GM19463 (cell line): ENCODE results near the gene SNAP91.
A peak's percentile ranks its signal among the peaks of the same experiment; 100 is the strongest.
"Not testable (repeated sequence)": the region's sequence is repeated elsewhere in the genome, so short reads cannot be mapped to it uniquely, and the experiment has no call there.

Experiments
- ATAC-seq: cut with Tn5 transposase; IDR thresholded peaks from one replicate; pipeline ENCODE4 v1.9.1; 2021; ENCODE audit warnings: mild to moderate bottlenecking, moderate library complexity; ENCODE audit not compliant: unreplicated experiment

SNAP91 gene

DNA sequence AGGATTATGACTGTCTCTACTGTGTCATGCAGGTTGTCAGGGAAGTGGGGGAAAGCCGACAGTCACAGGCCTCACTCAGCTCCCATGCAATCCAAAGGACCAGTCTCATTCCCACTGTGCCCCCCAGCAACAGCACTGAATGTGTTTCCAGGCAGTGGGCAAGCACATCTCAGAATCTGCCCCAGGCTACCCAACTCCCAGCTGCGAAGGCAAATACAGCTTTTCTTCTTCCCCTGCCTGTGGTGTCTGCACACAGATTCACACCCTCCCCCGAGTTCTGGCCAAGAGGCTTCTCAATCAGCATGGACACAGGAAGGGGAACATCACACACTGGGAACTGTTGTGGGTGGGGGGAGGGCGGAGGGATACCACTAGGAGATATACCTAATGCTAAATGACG lies 75.3 kb downstream of the SNAP91 start:
- no peak for ATAC-seq

DNA sequence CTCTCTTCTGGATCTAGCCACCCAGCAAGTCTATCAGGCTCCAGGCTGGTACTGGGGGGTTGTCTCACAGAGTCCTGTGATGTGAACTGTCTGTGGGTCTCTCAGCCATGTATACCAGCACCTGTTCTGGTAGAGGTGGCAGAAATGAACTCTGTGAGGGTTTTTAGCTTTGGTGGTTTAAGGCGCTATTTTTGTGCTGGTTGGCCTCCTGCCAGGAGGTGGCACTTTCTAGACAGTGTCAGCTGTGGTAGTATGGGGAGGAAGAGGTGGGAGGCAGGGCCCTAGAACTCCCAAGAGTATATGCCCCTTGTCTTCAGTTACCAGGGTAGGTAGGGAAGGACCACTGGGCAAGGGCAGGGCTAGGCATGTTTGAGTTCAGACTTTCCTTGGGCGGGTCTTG lies 75.8 kb downstream of the SNAP91 start:
- peak; percentile 44 for ATAC-seq

DNA sequence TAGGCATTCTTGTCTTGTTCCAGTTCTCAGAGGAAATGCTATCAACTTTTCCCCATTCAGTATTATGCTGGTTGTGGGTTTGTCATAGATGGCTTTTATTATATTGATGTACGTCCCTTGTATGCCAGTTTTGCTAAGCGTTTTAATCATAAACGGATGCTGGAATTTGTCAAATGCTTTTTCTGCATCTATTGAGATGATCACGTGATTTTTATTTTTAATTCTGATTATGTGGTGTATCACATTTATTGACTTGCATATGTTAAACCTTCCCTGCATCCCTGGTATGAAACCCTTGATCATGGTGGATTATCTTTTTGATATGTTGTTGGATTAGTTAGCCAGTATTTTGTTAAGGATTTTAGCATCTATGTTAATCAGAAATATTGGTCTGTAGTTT lies 79.0 kb downstream of the SNAP91 start:
- not testable (repeated sequence) for ATAC-seq

DNA sequence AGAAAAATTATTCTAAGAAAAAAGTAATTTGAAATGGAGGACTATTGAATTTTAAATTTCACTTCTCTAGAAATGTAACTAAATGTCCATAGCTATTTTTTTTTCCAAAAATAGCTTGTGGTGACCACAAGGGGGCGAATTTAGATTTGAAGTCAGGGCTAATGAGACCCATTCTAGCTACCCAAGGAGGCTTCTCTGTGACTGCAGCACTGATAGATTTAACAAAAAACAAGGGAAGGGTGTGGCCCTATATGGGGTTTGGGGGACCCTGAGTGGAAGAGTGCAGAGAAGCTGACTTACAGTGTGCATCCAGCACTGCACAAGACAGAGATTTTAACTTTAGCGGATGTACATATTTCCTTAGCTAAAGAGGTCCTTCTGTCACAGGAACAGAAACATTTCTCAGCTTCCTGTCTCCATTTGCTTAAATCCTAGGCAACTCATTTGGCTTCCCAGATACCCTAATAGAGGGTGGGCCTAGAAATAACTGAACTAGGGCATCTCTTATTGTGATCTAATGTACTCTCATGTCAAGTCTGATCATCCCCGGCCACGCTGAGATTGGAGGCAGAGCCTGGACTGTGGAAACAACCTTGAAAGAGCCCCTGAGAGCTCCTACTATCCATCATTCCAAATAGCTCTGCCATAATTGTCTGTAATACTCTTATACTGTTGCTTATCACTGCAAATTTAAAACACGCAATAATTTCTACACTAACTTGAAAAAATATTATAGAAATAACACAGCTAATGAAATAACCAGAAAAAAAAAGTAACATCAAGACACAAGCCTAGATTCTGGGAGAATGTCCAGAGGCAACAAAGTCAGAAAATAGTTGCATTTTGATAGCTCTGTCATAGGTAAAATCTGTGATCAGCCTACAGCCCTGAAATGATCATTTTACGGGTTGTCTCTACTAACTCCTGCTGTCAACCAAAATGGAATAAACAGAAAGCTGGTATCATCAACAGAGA lies 93.6 kb downstream of the SNAP91 start:
- ATAC-seq, result peak; percentile 58

DNA sequence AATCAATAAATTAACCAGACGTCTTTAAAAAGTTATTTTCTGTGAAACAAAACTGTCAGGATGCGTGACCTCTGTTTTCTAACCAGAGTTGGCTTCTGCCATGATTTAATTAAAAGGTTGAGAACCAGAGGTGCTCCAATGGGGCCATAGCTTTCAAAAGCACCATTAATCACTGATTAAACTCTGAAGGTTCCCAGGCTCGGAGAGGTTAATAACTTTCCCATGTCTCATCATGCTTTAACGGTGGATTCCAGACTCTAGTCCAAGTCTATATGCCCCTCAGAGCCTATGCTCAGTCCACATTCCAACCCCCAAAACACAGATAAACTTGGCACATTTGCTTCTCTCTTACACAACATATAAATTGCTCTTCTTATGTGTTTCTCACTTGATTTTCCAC lies 95.5 kb downstream of the SNAP91 start:
- no peak for ATAC-seq

DNA sequence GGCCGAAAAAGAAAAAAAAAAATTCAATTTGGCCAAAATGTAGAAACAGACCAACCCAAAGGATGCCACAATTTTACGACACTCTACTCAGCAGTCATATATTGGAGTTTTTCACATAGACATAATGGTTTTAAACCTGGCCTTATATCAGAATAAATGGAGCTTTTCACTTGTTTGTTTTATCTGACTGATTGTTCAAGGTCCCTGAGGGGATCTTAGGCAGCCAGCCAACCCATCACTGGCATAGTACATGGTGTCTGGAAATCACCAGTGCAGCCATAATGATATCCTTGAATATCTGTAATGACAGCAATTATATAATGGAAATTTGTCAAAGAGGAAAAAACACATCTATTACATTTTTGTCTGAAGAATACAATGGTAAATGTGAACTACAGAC lies 99.7 kb downstream of the SNAP91 start:
- ATAC-seq, result no peak

DNA sequence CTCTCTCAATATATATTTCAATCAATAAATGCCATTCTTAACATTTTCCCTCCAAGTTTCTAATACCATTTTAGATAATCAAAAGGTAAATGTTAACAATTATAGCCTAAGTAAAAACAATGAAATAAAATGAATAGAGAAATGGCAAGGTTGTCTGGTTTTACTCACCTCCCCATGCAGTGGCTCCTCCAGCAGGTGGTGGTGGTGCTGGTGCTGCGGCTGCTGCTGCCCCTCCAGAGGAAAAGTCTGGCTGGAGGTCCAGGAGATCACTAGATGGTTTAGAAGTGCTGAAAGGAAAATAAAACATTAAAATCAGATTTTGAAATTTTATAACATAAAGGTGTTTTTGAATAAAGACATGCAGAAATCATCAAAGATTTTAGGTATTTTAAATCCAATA lies 103.4 kb downstream of the SNAP91 start:
- ATAC-seq, result no peak

DNA sequence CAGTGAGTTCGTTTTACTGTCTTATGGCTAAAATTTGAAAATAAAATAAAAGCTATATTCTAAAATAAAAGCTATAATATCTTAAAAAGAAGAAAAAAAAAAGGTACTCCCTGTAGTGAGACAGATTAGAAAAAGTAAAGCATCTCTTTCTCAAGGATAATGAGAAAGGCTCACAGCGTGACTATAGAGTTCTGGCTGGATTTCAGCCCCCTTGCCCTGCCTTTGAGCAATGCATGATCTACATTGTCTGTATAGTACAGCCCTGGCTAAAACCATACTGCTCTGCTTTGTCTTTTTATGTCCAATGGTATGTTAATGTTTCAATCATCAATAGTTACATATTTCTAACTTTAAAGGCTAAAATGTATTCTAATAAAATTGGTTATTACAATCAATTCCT lies 105.3 kb downstream of the SNAP91 start:
- no peak for ATAC-seq

DNA sequence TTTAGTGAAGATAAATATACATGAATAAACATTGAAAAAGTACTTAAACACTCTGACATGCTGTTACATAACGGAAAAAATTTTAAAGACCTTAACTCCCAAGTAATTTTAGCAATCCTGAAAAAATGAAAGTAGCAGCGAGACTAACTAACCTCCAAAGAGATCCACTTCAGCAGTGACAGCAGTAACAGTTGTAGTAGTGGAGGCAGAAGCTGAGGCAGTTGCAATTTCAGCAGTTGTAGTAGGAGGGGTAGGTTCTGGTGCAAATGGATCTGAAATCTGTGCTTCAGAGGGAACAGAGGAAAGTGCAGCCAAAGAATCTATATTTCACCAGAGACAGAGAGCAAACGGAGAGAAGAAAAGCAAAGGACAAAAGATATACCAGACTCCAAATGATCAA lies 107.8 kb downstream of the SNAP91 start:
- ATAC-seq, result no peak

DNA sequence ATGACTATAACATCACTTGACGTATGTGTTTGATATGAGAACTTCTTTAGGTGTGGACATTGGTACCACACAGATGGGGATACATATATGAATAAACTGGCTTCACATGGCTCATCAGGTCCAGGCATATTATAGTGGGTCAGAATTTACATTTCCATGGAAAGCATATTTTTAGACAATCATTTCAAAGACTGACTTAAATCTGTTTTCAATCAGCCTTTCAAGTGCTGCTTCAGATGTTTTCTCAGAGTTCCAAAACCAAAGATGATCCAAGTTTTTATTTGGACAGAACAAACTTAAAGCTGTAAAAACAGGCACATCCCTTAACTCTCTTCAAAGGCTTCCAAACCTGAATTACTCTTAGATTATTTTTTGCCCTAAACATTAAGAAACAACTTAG lies 108.4 kb downstream of the SNAP91 start:
- ATAC-seq, result no peak

DNA sequence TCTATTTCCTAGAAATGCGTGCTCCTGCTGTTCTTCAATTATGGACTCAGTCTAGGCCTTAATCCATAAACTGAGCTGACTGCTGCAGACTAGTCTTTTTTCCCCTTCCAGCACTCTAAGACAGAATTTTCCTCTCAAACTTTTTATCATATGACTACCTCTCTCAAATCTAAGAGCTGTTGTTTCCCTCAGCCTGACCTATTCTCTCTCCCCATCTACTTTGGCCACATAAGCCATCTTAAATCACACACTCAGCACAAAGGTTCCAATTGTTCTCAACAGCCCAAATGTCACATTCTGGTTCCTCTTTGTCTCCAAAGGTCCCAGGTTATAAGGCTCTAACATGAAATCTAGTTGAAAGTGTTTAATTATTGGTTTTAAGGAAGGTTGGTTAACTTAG lies 111.4 kb downstream of the SNAP91 start:
- no peak for ATAC-seq

DNA sequence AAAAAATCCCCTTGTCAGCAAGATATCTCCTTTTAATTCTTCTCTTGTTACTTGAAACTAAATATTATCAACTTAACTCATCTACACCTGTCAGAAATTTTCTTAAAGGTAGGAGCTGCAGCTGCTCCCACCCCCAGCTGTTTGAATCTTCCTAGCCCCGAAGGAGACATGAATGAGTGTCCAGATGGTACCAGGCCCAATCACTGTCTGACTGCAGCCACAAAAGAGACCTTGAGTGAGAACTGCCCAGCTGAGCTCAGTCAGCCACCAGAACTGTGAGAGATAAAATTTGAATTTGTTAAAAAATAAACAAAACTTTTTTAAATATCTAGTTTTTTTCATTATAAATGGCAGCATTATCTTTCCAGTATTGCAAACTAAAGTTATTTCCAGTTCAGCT lies 111.8 kb downstream of the SNAP91 start:
- no peak for ATAC-seq

DNA sequence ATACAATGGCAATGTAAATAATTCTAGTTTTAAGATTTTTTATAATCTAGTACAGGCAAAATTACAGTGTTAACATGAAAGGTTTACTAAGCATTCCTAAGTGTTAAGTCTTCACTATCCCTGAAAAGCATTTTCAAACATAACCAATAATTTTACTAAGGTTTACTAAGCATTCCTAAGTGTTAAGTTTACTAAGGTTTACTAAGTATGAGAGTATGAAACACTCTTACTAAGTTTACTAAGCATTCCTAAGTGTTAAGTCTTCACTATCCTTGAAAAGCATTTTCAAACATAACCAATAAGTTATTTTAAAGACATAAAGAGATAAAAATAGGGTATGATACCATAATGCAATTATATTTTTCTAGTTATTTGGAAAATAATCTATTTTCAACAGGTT lies 114.0 kb downstream of the SNAP91 start:
- ATAC-seq, result no peak

DNA sequence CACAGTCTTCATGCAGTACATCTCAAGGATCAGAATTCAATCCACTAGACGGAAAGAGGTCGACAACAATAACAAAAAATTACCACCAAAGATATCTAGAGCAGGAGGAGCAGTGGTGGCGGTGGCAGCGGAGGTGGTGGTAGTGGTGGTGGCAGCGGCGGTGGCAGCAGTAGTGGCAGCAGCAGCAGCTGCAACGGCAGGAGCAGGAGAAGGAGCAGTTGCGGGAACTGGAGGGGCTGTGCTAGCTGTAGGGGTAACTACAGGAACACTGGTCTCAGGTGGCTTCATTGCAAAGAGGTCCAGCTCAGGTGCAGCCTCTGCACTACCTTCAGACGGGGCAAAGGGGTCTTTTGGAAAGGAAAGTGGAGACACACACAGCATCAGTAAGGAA lies 115.5 kb downstream of the SNAP91 start:
- no peak for ATAC-seq

DNA sequence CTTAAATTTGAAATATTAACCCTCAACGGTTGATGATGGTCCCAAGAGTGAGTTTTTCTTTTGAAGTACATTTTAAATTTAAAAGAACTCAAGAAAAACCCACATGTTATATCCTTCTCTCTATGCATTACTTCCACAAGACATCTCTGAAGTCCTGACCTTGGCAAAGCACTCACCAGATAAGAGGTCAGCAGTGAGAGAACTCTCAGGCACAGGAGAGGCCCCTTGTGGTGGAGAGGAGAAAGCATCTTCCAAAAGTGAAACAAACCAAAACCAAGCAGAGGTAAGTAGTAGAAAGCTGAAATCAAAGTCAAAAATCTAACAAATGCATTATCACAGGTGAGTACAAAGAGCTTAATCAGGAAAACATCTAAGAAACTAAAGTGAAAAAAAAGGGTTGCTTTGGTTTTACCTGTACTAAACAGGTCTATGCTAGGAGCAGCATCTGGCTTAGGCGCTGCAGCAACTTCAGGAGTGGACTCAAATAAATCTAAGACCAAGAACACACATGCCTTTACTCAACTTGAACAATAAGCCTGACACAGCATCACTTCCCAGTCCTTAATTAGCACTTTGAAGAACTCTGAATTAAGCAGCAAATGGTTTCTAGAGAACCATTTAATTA lies 116.0 kb downstream of the SNAP91 start:
- ATAC-seq, result peak; percentile 96

DNA sequence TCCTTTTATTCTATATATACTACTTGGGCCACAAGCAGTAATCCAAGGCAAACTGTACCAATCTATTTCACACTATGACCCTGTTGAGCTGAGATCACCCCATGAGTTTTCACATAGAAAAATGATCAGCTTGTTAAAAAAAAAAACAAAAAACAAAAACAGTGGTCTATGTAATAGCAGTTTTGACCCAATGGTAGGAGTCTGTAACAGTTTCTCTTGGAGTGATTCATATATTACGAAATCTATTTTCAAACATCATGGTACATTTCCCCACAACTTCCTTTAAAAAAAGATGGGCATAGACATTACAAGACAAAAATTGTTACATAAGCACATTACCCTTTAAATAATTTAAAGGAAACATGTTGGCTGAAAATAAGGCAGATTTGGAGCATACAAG lies 118.5 kb downstream of the SNAP91 start:
- ATAC-seq, result no peak

DNA sequence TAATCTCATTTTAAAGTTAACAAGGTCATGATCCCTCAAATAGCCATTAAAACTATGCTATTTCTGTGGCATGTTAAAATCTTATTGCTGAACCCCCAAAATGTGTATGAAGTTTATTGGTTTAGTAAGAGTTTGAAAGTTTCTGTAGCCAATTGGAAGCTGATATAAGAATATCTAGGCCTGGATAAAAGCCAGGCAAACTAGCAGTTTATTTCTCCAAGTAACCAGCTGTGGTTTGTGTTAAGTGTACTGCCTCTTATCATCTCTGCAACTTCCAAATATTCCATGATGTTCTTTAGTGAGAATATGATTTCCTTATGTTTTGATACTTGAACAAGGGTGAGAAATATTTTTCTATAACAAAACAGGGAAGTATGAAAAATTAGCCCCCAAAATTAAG lies 119.8 kb downstream of the SNAP91 start:
- ATAC-seq, result no peak

DNA sequence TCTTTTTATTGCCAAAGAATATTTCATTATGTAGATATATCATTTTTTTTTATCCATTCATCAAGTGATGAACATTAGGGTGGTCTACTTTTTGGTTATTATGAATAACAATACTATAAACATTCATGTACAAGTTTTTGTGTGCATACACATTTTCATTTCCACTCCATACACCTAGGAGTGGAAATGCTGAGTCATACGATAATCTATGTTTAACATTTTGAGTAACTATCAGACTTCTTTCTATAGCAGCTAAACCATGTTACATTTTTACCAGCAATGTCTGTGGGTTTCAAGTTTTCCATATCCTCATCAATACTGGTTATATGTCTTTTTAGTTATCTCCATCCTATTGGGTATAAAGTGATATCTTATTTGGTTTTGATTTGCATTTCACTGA lies 130.8 kb downstream of the SNAP91 start:
- ATAC-seq, result no peak

DNA sequence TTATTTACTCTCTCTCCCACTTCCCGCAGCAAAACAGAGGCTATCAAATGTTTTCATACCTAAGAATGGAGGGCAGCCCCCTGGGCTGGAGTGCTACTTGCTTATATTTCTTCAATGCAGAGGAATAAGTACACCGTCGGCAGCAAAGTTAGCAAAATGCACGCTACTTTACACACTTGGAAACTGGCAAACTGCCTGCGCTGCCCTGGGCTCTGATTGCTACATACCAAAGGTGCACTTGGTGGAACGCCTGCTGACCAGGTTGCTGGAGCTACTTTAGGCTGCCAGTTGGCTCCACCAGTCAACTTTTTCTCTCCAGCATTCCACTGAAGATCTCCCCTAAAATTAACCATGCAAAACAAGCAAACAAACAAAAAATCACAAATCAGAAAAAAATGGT lies 134.1 kb downstream of the SNAP91 start:
- ATAC-seq, result no peak

DNA sequence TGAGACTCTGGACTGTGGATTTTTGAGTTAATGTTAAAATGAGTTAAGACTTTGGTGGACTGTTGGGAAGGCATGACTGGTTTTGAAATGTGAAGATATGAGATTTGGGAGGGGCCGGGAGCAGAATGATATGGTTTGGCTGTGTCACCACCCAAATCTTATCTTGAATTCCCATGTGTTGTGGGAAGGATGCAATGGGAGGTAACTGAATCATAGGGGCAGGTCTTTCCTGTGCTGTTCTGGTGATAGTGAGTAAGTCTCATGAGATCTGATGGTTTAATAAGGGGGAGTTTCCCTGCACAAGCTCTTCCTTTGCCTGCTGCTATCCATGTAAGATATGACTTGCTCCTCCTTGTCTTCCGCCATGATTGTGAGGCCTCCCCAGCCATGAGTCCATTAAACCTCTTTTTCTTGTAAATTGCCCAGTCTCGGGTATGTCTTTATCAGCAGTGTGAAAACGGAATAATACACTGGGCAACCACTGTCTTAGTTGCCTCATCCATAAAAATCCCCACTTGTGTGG lies 137.2 kb downstream of the SNAP91 start:
- not testable (repeated sequence) for ATAC-seq

DNA sequence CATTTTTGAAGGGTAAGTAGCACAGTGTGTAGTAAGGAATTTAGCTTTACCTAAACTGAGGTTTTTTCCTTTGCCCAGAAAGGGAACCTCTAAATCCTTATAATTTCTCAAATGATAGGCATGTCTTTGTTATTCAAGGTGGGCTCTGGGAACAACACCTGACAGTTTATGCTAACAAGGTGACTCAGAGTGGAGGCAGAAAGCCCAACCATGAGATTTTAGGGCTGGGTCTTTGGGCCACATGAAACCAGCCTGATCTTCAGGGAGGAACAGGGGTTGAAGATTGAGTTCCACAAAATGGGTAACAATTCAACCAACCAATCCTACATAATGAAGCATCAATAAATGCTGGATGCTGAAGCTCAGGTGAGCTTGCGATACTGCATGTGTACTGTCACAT lies 149.9 kb downstream of the SNAP91 start:
- no peak for ATAC-seq

DNA sequence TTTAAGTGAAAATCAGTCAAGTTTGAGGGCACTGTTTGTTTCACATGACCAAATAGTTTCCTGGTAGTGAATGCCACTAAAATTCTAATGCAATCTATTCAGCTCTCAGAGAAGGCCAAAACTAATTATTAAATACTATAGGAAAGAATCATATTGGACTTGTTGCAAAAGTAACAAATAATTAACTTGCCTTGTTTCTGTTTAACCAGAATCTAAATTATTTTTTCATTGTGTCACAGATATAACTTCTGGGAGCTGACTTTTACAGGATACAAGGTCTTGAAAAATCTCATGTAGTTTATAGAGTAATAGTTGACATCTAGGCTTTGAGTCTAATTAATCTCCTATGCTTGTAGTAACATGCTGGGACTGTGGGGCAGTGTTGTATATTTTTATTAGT lies 152.0 kb downstream of the SNAP91 start:
- no peak for ATAC-seq
